Vagina (tissue), 2 donors: Measurements from ENCODE around the gene C16orf89.
"Not testable (repeated sequence)": the region's sequence is repeated elsewhere in the genome, so short reads cannot be mapped to it uniquely, and the experiment has no call there.

Experiments
- CTCF ChIP-seq, 3 experiments: fragments of 450-650 bp in 2 of 3; fragments of 200-600 bp in 1 of 3; sonication (generic) in 1 of 3; IDR thresholded peaks; one replicate each; pipeline ENCODE4 v1.5.1; 2017 to 2019; ENCODE audit warnings: antibody characterized with exemption in 3 of 3, mild to moderate bottlenecking in 2 of 3, moderate library complexity in 2 of 3
- POLR2A ChIP-seq, 2 donors: fragments of 450-650 bp; IDR thresholded peaks; one replicate each; pipeline ENCODE4 v1.6.1; 2017; ENCODE audit warnings: antibody characterized with exemption in 2 of 2, mild to moderate bottlenecking in 2 of 2, moderate library complexity in 2 of 2
- POLR2AphosphoS5 ChIP-seq, 2 donors: sonication (generic); formaldehyde crosslinking; IDR thresholded peaks; one replicate each; pipeline ENCODE4 v1.9.0; 2017; ENCODE audit warnings: antibody characterized with exemption in 2 of 2, mild to moderate bottlenecking in 2 of 2, low read depth in 1 of 2; ENCODE audit not compliant: insufficient read depth in 1 of 2

GRCh38 chr16:5105039-5105438, 39.3 kb upstream of the C16orf89 start:
- TF ChIP-seq CTCF (IDR thresholded peaks at IDR 0.05); POLR2A (IDR thresholded peaks at IDR 0.05); POLR2AphosphoS5 (IDR thresholded peaks at IDR 0.05; ENCODE audit: insufficient read depth in 1 of 2, low read depth in 1 of 2): not testable (repeated sequence)
